ENCODE measurements around the gene STAT5B.
"Not testable (repeated sequence)": the region's sequence is repeated elsewhere in the genome, so short reads cannot be mapped to it uniquely, and the experiment has no call there.

DNA sequence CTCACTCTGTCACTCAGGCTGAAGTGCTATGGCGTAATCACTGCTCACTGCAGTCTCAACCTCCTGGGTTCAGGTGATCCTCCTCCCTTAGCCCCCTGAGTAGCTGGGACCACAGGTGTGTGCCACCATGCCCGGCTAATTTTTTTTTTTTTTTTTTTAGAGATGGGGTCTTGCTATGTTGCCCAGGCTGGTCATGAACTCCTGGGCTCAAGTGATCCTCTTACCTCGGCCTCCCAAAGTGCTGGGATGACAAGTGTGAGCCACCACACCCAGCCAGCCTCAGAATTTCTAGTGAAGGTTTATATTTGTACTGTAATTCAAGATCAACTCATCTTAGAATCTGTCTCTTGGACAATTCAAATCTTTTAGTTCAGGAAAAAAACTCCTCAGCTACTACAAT, 32.1 kb downstream of the STAT5B start:
- TF ChIP-seq, protein P1, sequence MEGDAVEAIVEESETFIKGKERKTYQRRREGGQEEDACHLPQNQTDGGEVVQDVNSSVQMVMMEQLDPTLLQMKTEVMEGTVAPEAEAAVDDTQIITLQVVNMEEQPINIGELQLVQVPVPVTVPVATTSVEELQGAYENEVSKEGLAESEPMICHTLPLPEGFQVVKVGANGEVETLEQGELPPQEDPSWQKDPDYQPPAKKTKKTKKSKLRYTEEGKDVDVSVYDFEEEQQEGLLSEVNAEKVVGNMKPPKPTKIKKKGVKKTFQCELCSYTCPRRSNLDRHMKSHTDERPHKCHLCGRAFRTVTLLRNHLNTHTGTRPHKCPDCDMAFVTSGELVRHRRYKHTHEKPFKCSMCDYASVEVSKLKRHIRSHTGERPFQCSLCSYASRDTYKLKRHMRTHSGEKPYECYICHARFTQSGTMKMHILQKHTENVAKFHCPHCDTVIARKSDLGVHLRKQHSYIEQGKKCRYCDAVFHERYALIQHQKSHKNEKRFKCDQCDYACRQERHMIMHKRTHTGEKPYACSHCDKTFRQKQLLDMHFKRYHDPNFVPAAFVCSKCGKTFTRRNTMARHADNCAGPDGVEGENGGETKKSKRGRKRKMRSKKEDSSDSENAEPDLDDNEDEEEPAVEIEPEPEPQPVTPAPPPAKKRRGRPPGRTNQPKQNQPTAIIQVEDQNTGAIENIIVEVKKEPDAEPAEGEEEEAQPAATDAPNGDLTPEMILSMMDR (IDR thresholded peaks at IDR 0.05), result not testable (repeated sequence)
- TF ChIP-seq POLR2AphosphoS5, EP300 (IDR thresholded peaks at IDR 0.05): not testable (repeated sequence)

All from suprapubic skin (tissue), 4 donors.